HG03442 (cell line): ENCODE results near the gene CHST9.
"Not testable (repeated sequence)": the region's sequence is repeated elsewhere in the genome, so short reads cannot be mapped to it uniquely, and the experiment has no call there.

Experiments
- ATAC-seq: cut with Tn5 transposase; IDR thresholded peaks from one replicate; pipeline ENCODE4 v1.9.1; 2021; ENCODE audit warnings: mild to moderate bottlenecking, moderate library complexity; ENCODE audit not compliant: unreplicated experiment

Gene CHST9

GRCh38 chr18:27175245-27175644 lies 9.9 kb downstream of the CHST9 start:
- no peak for ATAC-seq

- no peak for ATAC-seq
These were observed 13.1 kb downstream of the CHST9 start for GRCh38 chr18:27171993-27172392.

GRCh38 chr18:27165412-27165811 lies 19.7 kb downstream of the CHST9 start:
- ATAC-seq, result no peak

GRCh38 chr18:27164905-27165304 lies 20.2 kb downstream of the CHST9 start:
- no peak for ATAC-seq

- ATAC-seq, result not testable (repeated sequence)
These were observed 21.9 kb downstream of the CHST9 start for GRCh38 chr18:27163197-27163716.

- not testable (repeated sequence) for ATAC-seq
These were observed 35.9 kb downstream of the CHST9 start for GRCh38 chr18:27149240-27149639.

GRCh38 chr18:27144672-27145071 lies 40.4 kb downstream of the CHST9 start:
- no peak for ATAC-seq

GRCh38 chr18:27143580-27144287 lies 41.4 kb downstream of the CHST9 start:
- ATAC-seq, result no peak

- ATAC-seq, result no peak
These were observed 42.2 kb downstream of the CHST9 start for GRCh38 chr18:27142891-27143290.

- no peak for ATAC-seq
These were observed 43.2 kb downstream of the CHST9 start for GRCh38 chr18:27141876-27142275.

GRCh38 chr18:27138079-27138478 lies 47.0 kb downstream of the CHST9 start:
- no peak for ATAC-seq

- ATAC-seq, result no peak
These were observed 48.9 kb downstream of the CHST9 start for GRCh38 chr18:27136208-27136535.

GRCh38 chr18:27135504-27136207 lies 49.5 kb downstream of the CHST9 start:
- ATAC-seq, result no peak

GRCh38 chr18:27130065-27130630 lies 55.0 kb downstream of the CHST9 start:
- ATAC-seq, result no peak

GRCh38 chr18:27124196-27124595 lies 60.9 kb downstream of the CHST9 start:
- ATAC-seq, result no peak

- no peak for ATAC-seq
These were observed 64.0 kb downstream of the CHST9 start for GRCh38 chr18:27121108-27121507.

GRCh38 chr18:27120246-27120645 lies 64.9 kb downstream of the CHST9 start:
- no peak for ATAC-seq

GRCh38 chr18:27118973-27119372 lies 66.1 kb downstream of the CHST9 start:
- no peak for ATAC-seq

- ATAC-seq, result no peak
These were observed 70.3 kb downstream of the CHST9 start for GRCh38 chr18:27114842-27115241.

- ATAC-seq, result no peak
These were observed 71.8 kb downstream of the CHST9 start for GRCh38 chr18:27113358-27113757.

GRCh38 chr18:27110319-27110718 lies 74.8 kb downstream of the CHST9 start:
- ATAC-seq, result no peak

- ATAC-seq, result no peak
These were observed 75.7 kb downstream of the CHST9 start for GRCh38 chr18:27109451-27109850.
